Keratinocyte (primary cell): ENCODE data around the gene MAPRE3. TPM values are rescaled to one million over a fixed set of nuclear protein-coding genes. Genes with fewer than 3 reads are reported as not detected.
A peak's percentile ranks its signal among the peaks of the same experiment; 100 is the strongest.

Source experiments
- DNase-seq: peaks from one replicate; pipeline ENCODE4 v3.0.0-alpha.2; 2011; ENCODE audit warnings: low read depth, missing footprints, low spot score
- FAIRE-seq: peaks from 2 replicates; lab custom pipeline; 2011; peaks lifted over from hg19 to GRCh38; lab: Jason Lieb, UNC
- H2AFZ ChIP-seq: 2 replicates; pipeline ENCODE4 v1.6.0; 2012; ENCODE audit warnings: low read length, control low read depth, inconsistent platforms; ENCODE audit not compliant: control insufficient read depth
- H3K27ac ChIP-seq: 2 replicates; pipeline ENCODE4 v1.5.1; 2011; ENCODE audit warnings: low read length; ENCODE audit not compliant: control insufficient read depth, insufficient read depth
- H3K27me3 ChIP-seq: 3 replicates; pipeline ENCODE4 v1.6.0; 2011; ENCODE audit warnings: low read length; ENCODE audit not compliant: control insufficient read depth, insufficient read depth; ENCODE audit errors: extremely low read depth
- H3K36me3 ChIP-seq, 2 experiments: 2 replicates in 1 of 2; 3 replicates in 1 of 2; pipeline ENCODE4 v1.5.1; 2011; ENCODE audit warnings: low read length in 2 of 2, mild to moderate bottlenecking in 1 of 2; ENCODE audit not compliant: control insufficient read depth in 2 of 2, insufficient read depth in 2 of 2; ENCODE audit errors: extremely low read depth in 1 of 2
- H3K4me1 ChIP-seq: 3 replicates; pipeline ENCODE4 v1.5.1; 2011; ENCODE audit warnings: low read length; ENCODE audit not compliant: control insufficient read depth, insufficient read depth; ENCODE audit errors: extremely low read depth
- H3K4me2 ChIP-seq: 3 replicates; pipeline ENCODE4 v1.6.0; 2011; ENCODE audit warnings: low read depth, low read length; ENCODE audit not compliant: control insufficient read depth, insufficient read depth; ENCODE audit errors: extremely low read depth
- H3K4me3 ChIP-seq, 3 experiments: fragments of 200-600 bp in 1 of 3; sonication (generic) in 1 of 3; 2 replicates in 2 of 3; 3 replicates in 1 of 3; pipeline ENCODE4 v1.5.1; 2011 to 2016; ENCODE audit warnings: low read length in 3 of 3, mild to moderate bottlenecking in 3 of 3, control low read depth in 2 of 3, inconsistent platforms in 1 of 3, low read depth in 1 of 3, mixed read lengths in 1 of 3, mixed run types in 1 of 3, moderate library complexity in 1 of 3; ENCODE audit not compliant: control insufficient read depth in 2 of 3, insufficient read depth in 2 of 3; ENCODE audit errors: extremely low read depth in 1 of 3
- H3K79me2 ChIP-seq: 2 replicates; pipeline ENCODE4 v1.6.0; 2012; ENCODE audit warnings: low read length; ENCODE audit not compliant: control insufficient read depth, insufficient read depth
- H3K9ac ChIP-seq: 3 replicates; pipeline ENCODE4 v1.6.0; 2011; ENCODE audit warnings: low read length; ENCODE audit not compliant: control insufficient read depth, insufficient read depth; ENCODE audit errors: extremely low read depth
- H3K9me1 ChIP-seq: 3 replicates; pipeline ENCODE4 v1.6.0; 2011; ENCODE audit warnings: low read length; ENCODE audit not compliant: control insufficient read depth, insufficient read depth; ENCODE audit errors: extremely low read depth
- H3K9me3 ChIP-seq: 2 replicates; pipeline ENCODE4 v1.5.1; 2012; ENCODE audit warnings: low read depth, low read length; ENCODE audit not compliant: control insufficient read depth
- H4K20me1 ChIP-seq: 3 replicates; pipeline ENCODE4 v1.6.0; 2011; ENCODE audit warnings: low read length; ENCODE audit not compliant: control insufficient read depth, insufficient read depth; ENCODE audit errors: extremely low read depth
- EZH2 ChIP-seq: IDR thresholded peaks from one replicate; pipeline ENCODE4 v1.6.1; 2012; ENCODE audit warnings: inconsistent platforms, mild to moderate bottlenecking, low read length, moderate library complexity
- dilution Hi-C: fragments of 300-500 bp; cut with MboI; formaldehyde crosslinking; loops from one replicate; pipeline ENCODE4 v1.7.0; 2020; ENCODE audit warnings: low sequenced_read_pairs; ENCODE audit not compliant: extremely low pct_ligation_motif_present
- polyA plus RNA-seq, 5 experiments: library from polyadenylated mRNA; depleted of rRNA in 3 of 5; stranded (reverse) in 3 of 5; stranded (forward) in 1 of 5; unstranded in 1 of 5; fragments of >200 nt; gene quantifications; 1 replicate in 1 of 5; 2 replicates in 3 of 5; 3 replicates in 1 of 5; pipeline versions ENCODE4 v1.2.1 to v1.2.3, GENCODE V29; 2011 to 2012; ENCODE audit warnings: missing spikeins in 2 of 5, low read depth in 1 of 5, low replicate concordance in 1 of 5
- TF ChIP-seq, protein P1 (sequence below), 3 experiments: IDR thresholded peaks in 1 of 3; conservative IDR thresholded peaks in 1 of 3; optimal IDR thresholded peaks in 1 of 3; 2 replicates in 2 of 3; 3 replicates in 1 of 3; pipeline versions ENCODE3 to v1.5.1; 2011; ENCODE audit warnings: low read length in 3 of 3, mild to moderate bottlenecking in 3 of 3, moderate library complexity in 2 of 3, control low read depth in 1 of 3, inconsistent platforms in 1 of 3; ENCODE audit not compliant: insufficient read depth in 2 of 3; ENCODE audit errors: extremely low read depth in 1 of 3

The MAPRE3 gene
- polyA plus RNA-seq, 1 donor (not counting 4 experiments of a cell fraction or from before 2014, with no cell fraction given): 12.6 TPM

DNA sequence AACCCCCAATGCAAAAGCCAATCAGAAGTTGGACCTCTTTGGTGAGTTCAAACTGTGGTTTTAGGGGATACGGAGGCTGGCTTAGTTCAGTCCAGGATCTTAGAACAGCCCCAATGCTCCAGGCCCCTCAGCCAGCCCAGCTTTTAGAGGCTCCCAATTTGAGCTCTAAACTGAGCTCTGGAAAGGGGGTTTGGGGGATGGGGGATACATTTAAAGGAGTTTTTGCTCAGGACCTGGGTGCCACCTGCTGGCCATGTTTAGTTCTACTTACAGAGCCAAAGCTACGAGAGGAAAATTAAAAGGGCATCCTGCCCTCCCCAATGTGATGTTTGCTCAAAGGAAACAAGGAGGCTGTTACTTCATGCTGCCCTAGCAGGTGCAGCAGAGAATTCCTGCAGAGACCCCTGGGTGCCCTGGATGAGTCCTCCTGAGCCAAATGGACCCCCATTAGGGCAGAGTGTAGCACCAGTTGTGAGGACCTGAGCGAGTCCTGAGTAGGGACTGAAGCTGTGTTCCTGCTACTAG lies 46.4 kb downstream of the MAPRE3 start:
- DNase-seq: no peak

DNA sequence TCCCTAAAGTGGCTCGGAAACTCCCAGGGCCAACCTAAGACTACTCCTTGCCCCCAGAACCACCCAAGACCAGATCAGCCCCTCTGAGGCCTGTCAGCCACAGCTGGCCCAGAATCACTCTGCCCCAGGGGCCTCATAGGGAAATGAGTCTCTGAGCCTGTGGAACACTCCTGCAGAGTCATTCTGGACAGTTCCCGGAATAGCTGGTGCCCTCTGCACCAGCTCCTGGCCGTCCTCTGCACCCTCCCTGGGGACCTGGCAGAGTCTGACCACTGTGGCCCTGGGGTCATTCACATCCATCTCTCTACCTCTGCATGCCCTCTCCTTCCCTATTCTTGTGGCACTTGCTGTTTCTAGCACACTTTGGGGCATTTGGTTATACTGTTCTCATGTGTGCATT lies 47.7 kb downstream of the MAPRE3 start:
- Histone ChIP-seq H4K20me1 (no peaks in the 10 kb centered on the region), H3K4me1 (peaks cover 14% of the 10 kb centered on the region), H3K4me3 (no peak overlapping the region), H3K9me3 (no peaks in the 10 kb centered on the region), H2AFZ (no peak overlapping the region), H3K27me3 (no peaks in the 10 kb centered on the region), H3K27ac (no peak overlapping the region), H3K9me1 (no peaks in the 10 kb centered on the region), H3K4me2 (no peak overlapping the region), H3K9ac (no peak overlapping the region), H3K79me2 (no peaks in the 10 kb centered on the region), H3K36me3 (peaks cover 0 to 2% of the 10 kb centered on the region in 2 experiments)
- no peak for TF ChIP-seq EZH2
- TF ChIP-seq, protein P1, sequence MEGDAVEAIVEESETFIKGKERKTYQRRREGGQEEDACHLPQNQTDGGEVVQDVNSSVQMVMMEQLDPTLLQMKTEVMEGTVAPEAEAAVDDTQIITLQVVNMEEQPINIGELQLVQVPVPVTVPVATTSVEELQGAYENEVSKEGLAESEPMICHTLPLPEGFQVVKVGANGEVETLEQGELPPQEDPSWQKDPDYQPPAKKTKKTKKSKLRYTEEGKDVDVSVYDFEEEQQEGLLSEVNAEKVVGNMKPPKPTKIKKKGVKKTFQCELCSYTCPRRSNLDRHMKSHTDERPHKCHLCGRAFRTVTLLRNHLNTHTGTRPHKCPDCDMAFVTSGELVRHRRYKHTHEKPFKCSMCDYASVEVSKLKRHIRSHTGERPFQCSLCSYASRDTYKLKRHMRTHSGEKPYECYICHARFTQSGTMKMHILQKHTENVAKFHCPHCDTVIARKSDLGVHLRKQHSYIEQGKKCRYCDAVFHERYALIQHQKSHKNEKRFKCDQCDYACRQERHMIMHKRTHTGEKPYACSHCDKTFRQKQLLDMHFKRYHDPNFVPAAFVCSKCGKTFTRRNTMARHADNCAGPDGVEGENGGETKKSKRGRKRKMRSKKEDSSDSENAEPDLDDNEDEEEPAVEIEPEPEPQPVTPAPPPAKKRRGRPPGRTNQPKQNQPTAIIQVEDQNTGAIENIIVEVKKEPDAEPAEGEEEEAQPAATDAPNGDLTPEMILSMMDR (optimal IDR thresholded peaks at IDR 0.05 in 1 of 3, IDR thresholded peaks at IDR 0.05 in 1 of 3, conservative IDR thresholded peaks at IDR 0.05 in 1 of 3; ENCODE audit: extremely low read depth in 1 of 3, insufficient read depth in 2 of 3, low read length in 3 of 3): no peak
- DNase-seq: no peak
- no peak for FAIRE-seq
- dilution Hi-C loops: no loop called here

More for the DNA sequence above, 46.4 kb downstream of the MAPRE3 start:
- Histone ChIP-seq H3K4me2 (no peak overlapping the region), H3K4me3 (no peak overlapping the region), H3K4me1 (peaks cover 13% of the 10 kb centered on the region), H3K79me2 (no peaks in the 10 kb centered on the region), H3K9me3 (no peaks in the 10 kb centered on the region), H3K27ac (no peak overlapping the region), H4K20me1 (no peaks in the 10 kb centered on the region), H2AFZ (no peak overlapping the region), H3K9ac (no peak overlapping the region), H3K27me3 (no peaks in the 10 kb centered on the region), H3K36me3 (no peaks in the 10 kb centered on the region), H3K9me1 (no peaks in the 10 kb centered on the region)
- dilution Hi-C loops: no loop called here
- TF ChIP-seq, protein P1 (optimal IDR thresholded peaks at IDR 0.05 in 1 of 3, IDR thresholded peaks at IDR 0.05 in 1 of 3, conservative IDR thresholded peaks at IDR 0.05 in 1 of 3; ENCODE audit: extremely low read depth in 1 of 3, insufficient read depth in 2 of 3, low read length in 3 of 3): peak; percentile 68 to 69 (median 69)
- no peak for TF ChIP-seq EZH2
- FAIRE-seq: peak; percentile 56
